ENCODE data around the gene SORCS1.

SORCS1 gene

DNA sequence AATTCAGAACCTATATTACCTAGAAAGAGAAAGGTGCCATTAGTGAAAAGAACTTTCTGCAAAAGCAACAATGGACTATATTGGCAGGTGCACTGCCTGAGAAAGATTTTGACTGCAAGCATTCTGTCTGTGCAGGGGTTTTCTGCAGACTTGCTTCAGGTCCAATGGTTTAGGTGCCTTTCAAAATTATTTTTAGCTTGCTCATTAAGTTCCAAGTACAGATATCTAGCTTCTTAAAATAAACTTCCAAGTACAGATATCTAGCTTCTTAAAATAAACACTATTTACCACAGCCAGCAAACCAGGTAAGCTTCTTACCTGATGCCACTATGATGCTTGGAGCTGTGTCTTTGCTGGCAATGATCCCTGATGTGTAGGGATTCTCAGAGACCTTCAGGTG, 485.2 kb downstream of the SORCS1 start:
- Histone ChIP-seq H4K20me1 (ENCODE audit: control insufficient read depth, insufficient read depth, low read depth, low read length) (no peaks in the 10 kb centered on the region), H3K4me3 (ENCODE audit: low read length) (no peak overlapping the region), H3K4me2 (ENCODE audit: low read length) (no peak overlapping the region), H3K9me2 (replicated peaks; ENCODE audit: control insufficient read depth, low read length) (no peaks in the 10 kb centered on the region), H3K27me3 (ENCODE audit: control insufficient read depth, low read length) (no peaks in the 10 kb centered on the region), H3K79me2 (ENCODE audit: control insufficient read depth, low read length) (no peaks in the 10 kb centered on the region), H3K27ac (ENCODE audit: low read depth, low read length) (no peak overlapping the region), H3F3A (ENCODE audit: control insufficient read depth, insufficient read depth) (no peaks in the 10 kb centered on the region), H3K4me1 (ENCODE audit: control insufficient read depth, low read length) (no peaks in the 10 kb centered on the region), H3K9me3 (ENCODE audit: control insufficient read depth, insufficient read depth, low read length) (peaks cover 6% of the 10 kb centered on the region; the same call in 1 of the 2 replicates), H3K36me3 (ENCODE audit: control insufficient read depth, low read length) (no peaks in the 10 kb centered on the region)
- TF ChIP-seq EZH2phosphoT487 (IDR thresholded peaks at IDR 0.05; ENCODE audit: borderline replicate concordance, low read length), result no peak
- TF ChIP-seq, protein P1, sequence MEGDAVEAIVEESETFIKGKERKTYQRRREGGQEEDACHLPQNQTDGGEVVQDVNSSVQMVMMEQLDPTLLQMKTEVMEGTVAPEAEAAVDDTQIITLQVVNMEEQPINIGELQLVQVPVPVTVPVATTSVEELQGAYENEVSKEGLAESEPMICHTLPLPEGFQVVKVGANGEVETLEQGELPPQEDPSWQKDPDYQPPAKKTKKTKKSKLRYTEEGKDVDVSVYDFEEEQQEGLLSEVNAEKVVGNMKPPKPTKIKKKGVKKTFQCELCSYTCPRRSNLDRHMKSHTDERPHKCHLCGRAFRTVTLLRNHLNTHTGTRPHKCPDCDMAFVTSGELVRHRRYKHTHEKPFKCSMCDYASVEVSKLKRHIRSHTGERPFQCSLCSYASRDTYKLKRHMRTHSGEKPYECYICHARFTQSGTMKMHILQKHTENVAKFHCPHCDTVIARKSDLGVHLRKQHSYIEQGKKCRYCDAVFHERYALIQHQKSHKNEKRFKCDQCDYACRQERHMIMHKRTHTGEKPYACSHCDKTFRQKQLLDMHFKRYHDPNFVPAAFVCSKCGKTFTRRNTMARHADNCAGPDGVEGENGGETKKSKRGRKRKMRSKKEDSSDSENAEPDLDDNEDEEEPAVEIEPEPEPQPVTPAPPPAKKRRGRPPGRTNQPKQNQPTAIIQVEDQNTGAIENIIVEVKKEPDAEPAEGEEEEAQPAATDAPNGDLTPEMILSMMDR (IDR thresholded peaks at IDR 0.05; ENCODE audit: low read depth, low read length, poor library complexity, severe bottlenecking), result no peak

DNA sequence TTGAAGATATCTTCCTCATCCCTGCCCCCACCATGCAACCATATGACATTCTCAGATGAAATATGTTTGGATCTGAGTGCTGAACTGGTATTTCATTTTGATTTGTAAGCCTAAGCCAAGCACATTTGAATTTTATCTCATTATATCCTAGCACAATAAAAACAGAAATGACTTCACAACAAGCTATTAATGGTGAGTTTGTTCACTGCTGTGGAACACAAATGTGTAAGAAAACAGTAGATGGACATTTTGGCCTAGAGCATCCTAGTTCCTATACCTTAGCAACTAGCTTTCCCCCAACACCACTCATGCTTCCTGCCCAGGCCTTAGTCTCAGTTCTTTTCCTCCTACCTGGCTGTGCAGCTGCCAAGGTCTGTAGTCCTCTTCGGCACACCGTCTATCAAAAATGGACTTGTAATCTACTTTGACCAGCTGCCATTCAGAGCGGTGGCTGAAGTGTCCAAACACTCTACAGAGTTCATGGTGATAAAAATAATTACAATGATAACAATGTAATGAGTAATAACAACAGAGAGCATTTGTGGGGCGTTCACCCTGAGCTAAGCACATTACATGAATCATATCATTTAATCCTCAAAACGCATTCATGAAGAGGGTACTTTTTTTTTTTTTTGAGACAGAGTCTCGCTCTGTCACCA, 491.9 kb downstream of the SORCS1 start:
- TF ChIP-seq, protein P1 (IDR thresholded peaks at IDR 0.05; ENCODE audit: low read depth, low read length, poor library complexity, severe bottlenecking), result no peak
- TF ChIP-seq EZH2phosphoT487 (IDR thresholded peaks at IDR 0.05; ENCODE audit: borderline replicate concordance, low read length), result no peak
- H3K4me3 ChIP-seq (ENCODE audit: low read length), result no peak overlapping the region
- H3K79me2 ChIP-seq (ENCODE audit: control insufficient read depth, low read length), result no peaks in the 10 kb centered on the region
- no peaks in the 10 kb centered on the region for H3K4me1 ChIP-seq (ENCODE audit: control insufficient read depth, low read length)
- no peaks in the 10 kb centered on the region for H3F3A ChIP-seq (ENCODE audit: control insufficient read depth, insufficient read depth)
- no peak overlapping the region for H3K4me2 ChIP-seq (ENCODE audit: low read length)
- H3K9me2 ChIP-seq (replicated peaks; ENCODE audit: control insufficient read depth, low read length), result no peaks in the 10 kb centered on the region
- H3K27me3 ChIP-seq (ENCODE audit: control insufficient read depth, low read length), result no peaks in the 10 kb centered on the region
- no peaks in the 10 kb centered on the region for H4K20me1 ChIP-seq (ENCODE audit: control insufficient read depth, insufficient read depth, low read depth, low read length)
- H3K27ac ChIP-seq (ENCODE audit: low read depth, low read length), result no peak overlapping the region
- H3K9me3 ChIP-seq (ENCODE audit: control insufficient read depth, insufficient read depth, low read length), result peaks cover 6% of the 10 kb centered on the region; the same call in 1 of the 2 replicates
- no peaks in the 10 kb centered on the region for H3K36me3 ChIP-seq (ENCODE audit: control insufficient read depth, low read length)

DNA sequence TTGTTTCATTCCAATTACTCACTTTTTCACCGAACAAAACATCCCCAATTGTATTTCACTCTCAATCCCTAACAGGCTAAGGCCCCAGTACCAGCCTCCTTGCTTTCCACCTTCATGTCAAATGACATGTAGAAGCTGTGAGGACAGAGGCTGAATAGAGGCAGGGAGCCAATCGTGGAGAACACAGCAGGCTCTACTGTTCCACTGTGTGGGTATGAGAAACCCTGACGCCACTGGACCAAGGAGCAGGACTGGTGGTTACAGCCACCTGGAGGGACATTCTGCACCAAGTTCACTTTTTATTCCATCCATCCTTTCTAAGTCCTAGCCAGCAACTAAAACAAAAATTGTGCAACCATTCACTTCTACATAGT, 502.8 kb downstream of the SORCS1 start:
- H3K27ac ChIP-seq (ENCODE audit: low read depth, low read length), result no peak overlapping the region
- no peaks in the 10 kb centered on the region for H3K9me2 ChIP-seq (replicated peaks; ENCODE audit: control insufficient read depth, low read length)
- no peaks in the 10 kb centered on the region for H3K36me3 ChIP-seq (ENCODE audit: control insufficient read depth, low read length)
- TF ChIP-seq, protein P1 (IDR thresholded peaks at IDR 0.05; ENCODE audit: low read depth, low read length, poor library complexity, severe bottlenecking), result no peak
- TF ChIP-seq EZH2phosphoT487 (IDR thresholded peaks at IDR 0.05; ENCODE audit: borderline replicate concordance, low read length), result no peak
- no peaks in the 10 kb centered on the region for H4K20me1 ChIP-seq (ENCODE audit: control insufficient read depth, insufficient read depth, low read depth, low read length)
- H3F3A ChIP-seq (ENCODE audit: control insufficient read depth, insufficient read depth), result no peaks in the 10 kb centered on the region
- H3K79me2 ChIP-seq (ENCODE audit: control insufficient read depth, low read length), result no peaks in the 10 kb centered on the region
- H3K4me2 ChIP-seq (ENCODE audit: low read length), result no peak overlapping the region
- no peak overlapping the region for H3K4me3 ChIP-seq (ENCODE audit: low read length)
- no peaks in the 10 kb centered on the region for H3K4me1 ChIP-seq (ENCODE audit: control insufficient read depth, low read length)
- no peaks in the 10 kb centered on the region for H3K27me3 ChIP-seq (ENCODE audit: control insufficient read depth, low read length)
- no peaks in the 10 kb centered on the region for H3K9me3 ChIP-seq (ENCODE audit: control insufficient read depth, insufficient read depth, low read length)
